T-cell (primary cell): ENCODE measurements around the gene KRTAP10-2. TPM values are rescaled to one million over a fixed set of nuclear protein-coding genes. Genes with fewer than 3 reads are reported as not detected.
"Not testable (repeated sequence)": the region's sequence is repeated elsewhere in the genome, so short reads cannot be mapped to it uniquely, and the experiment has no call there.

Experiments
- ATAC-seq, 4 experiments: fragments of 200-7000 bp in 3 of 4; fragments of 150-1000 bp in 1 of 4; cut with Tn5 transposase; replicated peaks in 1 of 4; 1 replicate in 3 of 4; 2 replicates in 1 of 4; pipeline ENCODE4 v1.10.0; 2021; ENCODE audit warnings: moderate library complexity in 3 of 4, mild to moderate bottlenecking in 2 of 4, moderate number of reproducible peaks in 1 of 4
- CTCF ChIA-PET, 2 donors: fragments of 300-600 bp; sonication (Branson Sonifier 250); formaldehyde crosslinking; loops; one replicate each; lab custom pipeline; 2022; ENCODE audit warnings: antibody characterized with exemption in 2 of 2; lab: Charles Lee
- POLR2A ChIA-PET, 2 donors: fragments of 300-600 bp; sonication (Branson Sonifier 250); formaldehyde crosslinking; loops; one replicate each; lab custom pipeline; 2022; ENCODE audit warnings: antibody characterized with exemption in 2 of 2; lab: Charles Lee
- DNase-seq, 35 experiments: peaks; one replicate each; pipeline versions ENCODE4 v3.0.0 to v3.0.0-alpha.2; 2013 to 2023
- H3K27ac ChIP-seq: one replicate; pipeline ENCODE4 v1.5.1; 2013; ENCODE audit warnings: low read length
- H3K27me3 ChIP-seq, 2 experiments: replicated peaks in 1 of 2; 1 replicate in 1 of 2; 2 replicates in 1 of 2; pipeline versions ENCODE4 v1.6.1 to v1.7.0; 2013; ENCODE audit warnings: low read length in 1 of 2, mixed read lengths in 1 of 2; ENCODE audit not compliant: control insufficient read depth in 2 of 2, insufficient read depth in 2 of 2; ENCODE audit errors: extremely low read depth in 1 of 2
- H3K36me3 ChIP-seq, 2 donors: 1 replicate in 1 of 2; 2 replicates in 1 of 2; pipeline versions ENCODE4 v1.6.1 to v1.7.0; 2013; ENCODE audit warnings: low read length in 1 of 2; ENCODE audit not compliant: control insufficient read depth in 2 of 2, insufficient read depth in 1 of 2; ENCODE audit errors: extremely low read depth in 1 of 2
- H3K4me1 ChIP-seq, 2 experiments: 1 replicate in 1 of 2; 2 replicates in 1 of 2; pipeline versions ENCODE4 v1.6.1 to v1.7.0; 2013; ENCODE audit warnings: low read length in 2 of 2, mixed read lengths in 1 of 2; ENCODE audit not compliant: insufficient read depth in 2 of 2, control insufficient read depth in 1 of 2; ENCODE audit errors: extremely low read depth in 1 of 2
- H3K4me3 ChIP-seq, 2 donors: 1 replicate in 1 of 2; 2 replicates in 1 of 2; pipeline versions ENCODE4 v1.5.1 to v1.7.0; 2013; ENCODE audit warnings: mild to moderate bottlenecking in 2 of 2, low read length in 1 of 2, moderate library complexity in 1 of 2; ENCODE audit not compliant: control insufficient read depth in 1 of 2; ENCODE audit errors: extremely low read depth in 1 of 2
- H3K9me3 ChIP-seq: 2 replicates; pipeline ENCODE4 v1.7.0; 2013
- H3K27ac Mint-ChIP-seq, 2 donors: one replicate each; pipeline ENCODE4 v1.8.0; 2020 to 2021; ENCODE audit warnings: mild to moderate bottlenecking in 2 of 2, mixed read lengths in 2 of 2
- H3K27me3 Mint-ChIP-seq, 2 donors: one replicate each; pipeline ENCODE4 v1.8.0; 2021 to 2022; ENCODE audit warnings: mixed read lengths in 2 of 2
- H3K36me3 Mint-ChIP-seq: one replicate; pipeline ENCODE4 v1.8.0; 2021; ENCODE audit warnings: mixed read lengths
- H3K4me1 Mint-ChIP-seq, 3 donors: one replicate each; pipeline ENCODE4 v1.8.0; 2020 to 2022; ENCODE audit warnings: mixed read lengths in 3 of 3, mild to moderate bottlenecking in 1 of 3
- H3K4me3 Mint-ChIP-seq, 3 donors: one replicate each; pipeline ENCODE4 v1.8.0; 2020 to 2022; ENCODE audit warnings: mild to moderate bottlenecking in 3 of 3, mixed read lengths in 3 of 3, moderate library complexity in 3 of 3
- H3K9me3 Mint-ChIP-seq, 3 donors: one replicate each; pipeline ENCODE4 v1.8.0; 2020 to 2022; ENCODE audit warnings: mixed read lengths in 3 of 3
- WGBS: methylation state at CpG from one replicate; pipeline ENCODE4 v1.1.5; 2013; ENCODE audit warnings: missing lambda C conversion rate; ENCODE audit not compliant: insufficient coverage; 5-methylcytosine and 5-hydroxymethylcytosine counted together
- total RNA-seq, 35 experiments: library from RNA in 6 of 35; stranded (reverse) in 6 of 35; fragments of 120-200 nt in 1 of 35; gene quantifications; one replicate each; pipeline versions ENCODE4 v1.2.1 to v1.2.4 and lab custom pipeline; 2013 to 2026

KRTAP10-2 gene
- total RNA-seq, 5 donors from 2014 or later (not counting 1 experiment from before 2014, with no cell fraction given), result not detected

- CTCF ChIA-PET, result no interaction called here
- POLR2A ChIA-PET, result interaction anchor here in 1 of 2 donors (0.5 kb wide), 1 partner anchor 154 kb away, joined by 3 read pairs; no protein-coding TSS in a partner anchor
- H3K4me3 Mint-ChIP-seq, result no peak overlapping the region
- Histone ChIP-seq H3K4me1 (peaks cover 0 to 20% of the 10 kb centered on the region in 2 experiments), H3K36me3 (no peaks in the 10 kb centered on the region), H3K27me3 (peaks cover 0 to 32% of the 10 kb centered on the region in 2 experiments), H3K4me3 (no peak overlapping the region), H3K27ac (no peak overlapping the region), H3K9me3 (no peaks in the 10 kb centered on the region)
- peaks cover 0 to 11% (median 3%) of the 10 kb centered on the region in 3 donors for H3K4me1 Mint-ChIP-seq
- H3K9me3 Mint-ChIP-seq, result no peaks in the 10 kb centered on the region
- no peak for DNase-seq
- peak overlapping the region in 1 of 2 donors; percentile 10 for H3K27ac Mint-ChIP-seq
- WGBS, result 76% methylated on average over 16 of the region's 16 CpGs
- H3K27me3 Mint-ChIP-seq, result peaks cover 0 to 4% of the 10 kb centered on the region in 2 donors
- no peaks in the 10 kb centered on the region for H3K36me3 Mint-ChIP-seq
- ATAC-seq, result no peak
Observed at GRCh38 chr21:44505673-44506278, 45.5 kb downstream of the KRTAP10-2 start.

- Mint-ChIP-seq H3K36me3 (no peaks in the 10 kb centered on the region), H3K27ac (peak overlapping the region in 1 of 2 donors; percentile 16), H3K4me1 (peaks cover 0 to 8% (median 3%) of the 10 kb centered on the region in 3 donors), H3K4me3 (no peak overlapping the region), H3K9me3 (no peaks in the 10 kb centered on the region), H3K27me3 (peaks cover 0 to 10% of the 10 kb centered on the region in 2 donors)
- peaks cover 0 to 36% of the 10 kb centered on the region in 2 experiments for H3K27me3 ChIP-seq
- no peak overlapping the region for H3K27ac ChIP-seq
- H3K9me3 ChIP-seq, result no peaks in the 10 kb centered on the region
- ATAC-seq (no peak), DNase-seq (peak in 4 of 35 experiments; percentile 4 to 12 (median 8))
- WGBS, result 32% methylated on average over 20 of the region's 20 CpGs
- H3K4me3 ChIP-seq, result no peak overlapping the region
- H3K4me1 ChIP-seq, result peaks cover 0 to 8% of the 10 kb centered on the region in 2 experiments
- no peaks in the 10 kb centered on the region for H3K36me3 ChIP-seq
- POLR2A ChIA-PET, result no interaction called here
- CTCF ChIA-PET, result interaction anchor here in 1 of 2 donors (0.6 kb wide), 1 partner anchor 635 kb away, joined by 5 read pairs; no protein-coding TSS in a partner anchor
Observed at GRCh38 chr21:44503901-44504399, 47.4 kb downstream of the KRTAP10-2 start.

GRCh38 chr21:44503006-44503889 is 48.1 kb downstream of the KRTAP10-2 start:
- ATAC-seq, H3K27ac Mint-ChIP-seq, CTCF ChIA-PET, H3K4me3 Mint-ChIP-seq, H3K27ac ChIP-seq, H3K4me1 ChIP-seq, H3K4me1 Mint-ChIP-seq, H3K36me3 Mint-ChIP-seq, H3K9me3 Mint-ChIP-seq, H3K4me3 ChIP-seq, H3K36me3 ChIP-seq, DNase-seq, H3K9me3 ChIP-seq, POLR2A ChIA-PET: not testable (repeated sequence)
- H3K27me3 ChIP-seq, result peaks cover 0 to 36% of the 10 kb centered on the region in 2 experiments
- H3K27me3 Mint-ChIP-seq, result peaks cover 0 to 10% of the 10 kb centered on the region in 2 donors
- WGBS, result 80% methylated on average over 27 of the region's 44 CpGs

- H3K9me3 ChIP-seq, result no peaks in the 10 kb centered on the region
- ChIA-PET POLR2A (no interaction called here), CTCF (interaction anchor here in 1 of 2 donors (0.6 to 0.8 kb wide), 2 partner anchors 81 to 240 kb away, joined by 3 read pairs; no protein-coding TSS in a partner anchor)
- H3K4me1 ChIP-seq, result peaks cover 0 to 8% of the 10 kb centered on the region in 2 experiments
- H3K27ac ChIP-seq, result no peak overlapping the region
- Mint-ChIP-seq H3K4me1 (peaks cover 0 to 8% (median 3%) of the 10 kb centered on the region in 3 donors), H3K27me3 (peaks cover 0 to 15% of the 10 kb centered on the region in 2 donors), H3K9me3 (no peaks in the 10 kb centered on the region), H3K4me3 (no peak overlapping the region), H3K36me3 (no peaks in the 10 kb centered on the region), H3K27ac (no peak overlapping the region)
- no peaks in the 10 kb centered on the region for H3K36me3 ChIP-seq
- H3K4me3 ChIP-seq, result no peak overlapping the region
- ATAC-seq (no peak), DNase-seq (no peak)
- 86% methylated on average over 22 of the region's 27 CpGs for WGBS
- H3K27me3 ChIP-seq, result peaks cover 0 to 38% of the 10 kb centered on the region in 2 experiments
Observed at GRCh38 chr21:44502171-44502958, 48.9 kb downstream of the KRTAP10-2 start.

Other genes with a start within 250 kb of the KRTAP10-2 start
- 10 to 100 TPM; 58.8 to 72.1 (median 60.8) TPM for gene CFAP410, start 212.1 kb downstream of the KRTAP10-2 start, total RNA-seq
- 1 to 10 TPM; 1.2 to 8.6 (median 3.6) TPM for gene TRPM2, start 197.9 kb downstream of the KRTAP10-2 start, total RNA-seq
- 1 to 10 TPM in 2 of 5 donors, under 1 TPM in 3; 0.76 to 2.2 (median 0.98) TPM for gene LRRC3, start 96.0 kb downstream of the KRTAP10-2 start, total RNA-seq
- gene KRTAP10-1, start 11.3 kb downstream of the KRTAP10-2 start, total RNA-seq, result not detected
- gene KRTAP10-3, start 7.3 kb upstream of the KRTAP10-2 start, total RNA-seq, result not detected
- gene KRTAP10-4, start 22.2 kb upstream of the KRTAP10-2 start, total RNA-seq, result not detected
- not detected for gene KRTAP10-5, start 29.1 kb upstream of the KRTAP10-2 start, total RNA-seq
- not detected for gene KRTAP10-6, start 41.0 kb upstream of the KRTAP10-2 start, total RNA-seq
- gene KRTAP10-7, start 49.1 kb upstream of the KRTAP10-2 start, total RNA-seq, result not detected
- gene KRTAP10-8, start 60.6 kb upstream of the KRTAP10-2 start, total RNA-seq, result not detected
- not detected for gene KRTAP10-9, start 75.6 kb upstream of the KRTAP10-2 start, total RNA-seq
- not detected for gene KRTAP10-10, start 85.9 kb upstream of the KRTAP10-2 start, total RNA-seq
- not detected for gene KRTAP10-11, start 94.9 kb upstream of the KRTAP10-2 start, total RNA-seq
- gene KRTAP12-4, start 103.2 kb upstream of the KRTAP10-2 start, total RNA-seq, result not detected
- gene KRTAP12-3, start 106.4 kb upstream of the KRTAP10-2 start, total RNA-seq, result not detected
- not detected for gene KRTAP12-2, start 115.4 kb upstream of the KRTAP10-2 start, total RNA-seq
- not detected for gene KRTAP12-1, start 130.7 kb upstream of the KRTAP10-2 start, total RNA-seq
- gene KRTAP10-12, start 145.7 kb upstream of the KRTAP10-2 start, total RNA-seq, result not detected
- not detected for gene TSPEAR, start 160.1 kb upstream of the KRTAP10-2 start, total RNA-seq